IMR-90 (cell line): ENCODE measurements around the gene HYI. TPM values are rescaled to one million over a fixed set of nuclear protein-coding genes. Genes with fewer than 3 reads are reported as not detected.

Experiments used
- ATAC-seq: fragments of 200-7000 bp; cut with Tn5 transposase; 2 replicates; pipeline ENCODE4 v1.9.1; 2020; ENCODE audit warnings: low read depth, mild to moderate bottlenecking, moderate library complexity
- BruUV-seq: library from RNA; stranded (reverse); fragments of 400-500 nt; replicated peaks from 2 replicates; lab custom pipeline; 2021; lab: Mats Ljungman, UMichigan
- CTCF ChIA-PET: fragments of 300-600 bp; formaldehyde crosslinking; extraction: SDS; loops from one replicate; lab custom pipeline; 2021; ENCODE audit warnings: antibody characterized with exemption; lab: Yijun Ruan, JAX
- POLR2A ChIA-PET: fragments of 300-600 bp; sonication (Branson Sonifier 250); formaldehyde crosslinking; loops from one replicate; lab custom pipeline; 2022; ENCODE audit warnings: antibody characterized with exemption; ENCODE audit not compliant: unreplicated experiment; lab: Charles Lee
- DNase-seq: peaks from one replicate; pipeline ENCODE4 v3.0.0; 2013
- H2AFZ ChIP-seq: replicated peaks from 2 replicates; pipeline ENCODE3; 2013; ENCODE audit warnings: low read length, mild to moderate bottlenecking; ENCODE audit not compliant: poor library complexity
- H2AK5ac ChIP-seq: 2 replicates; pipeline ENCODE4 v1.6.1; 2013; ENCODE audit warnings: low read depth, low read length, inconsistent platforms
- H2AK9ac ChIP-seq: replicated peaks from 2 replicates; pipeline ENCODE3; 2013; ENCODE audit warnings: mild to moderate bottlenecking, low read depth, low read length, moderate library complexity; ENCODE audit not compliant: poor library complexity
- H2BK120ac ChIP-seq: 2 replicates; pipeline ENCODE4 v1.6.1; 2013; ENCODE audit warnings: low read depth, low read length, inconsistent platforms
- H2BK15ac ChIP-seq: 3 replicates; pipeline ENCODE4 v1.6.1; 2013; ENCODE audit warnings: low read depth, low read length, inconsistent platforms
- H2BK20ac ChIP-seq: 2 replicates; pipeline ENCODE4 v1.6.1; 2013; ENCODE audit warnings: low read depth, mild to moderate bottlenecking, inconsistent platforms, low read length, moderate library complexity
- H2BK5ac ChIP-seq: 2 replicates; pipeline ENCODE4 v1.6.1; 2013; ENCODE audit warnings: mild to moderate bottlenecking, low read depth, low read length, inconsistent platforms; ENCODE audit not compliant: poor library complexity, severe bottlenecking
- H3K14ac ChIP-seq: replicated peaks from 2 replicates; pipeline ENCODE4 v1.6.1; 2013; ENCODE audit warnings: low read depth, low read length, inconsistent platforms
- H3K18ac ChIP-seq: 2 replicates; pipeline ENCODE4 v1.6.1; 2013; ENCODE audit warnings: low read depth, low read length, control low read depth
- H3K23ac ChIP-seq: 2 replicates; pipeline ENCODE4 v1.6.1; 2013; ENCODE audit warnings: low read depth, low read length, inconsistent platforms
- H3K27ac ChIP-seq: 2 replicates; pipeline ENCODE4 v1.5.1; 2013; ENCODE audit warnings: mild to moderate bottlenecking, control low read depth, low read length; ENCODE audit not compliant: insufficient read depth
- H3K27me3 ChIP-seq: 2 replicates; pipeline ENCODE4 v1.6.1; 2013; ENCODE audit warnings: low read length; ENCODE audit not compliant: control insufficient read depth, insufficient read depth
- H3K36me3 ChIP-seq: 2 replicates; pipeline ENCODE4 v1.6.1; 2013; ENCODE audit warnings: low read length, mixed read lengths; ENCODE audit not compliant: control insufficient read depth, insufficient read depth
- H3K4ac ChIP-seq: 2 replicates; pipeline ENCODE4 v1.6.1; 2013; ENCODE audit warnings: low read depth, low read length, inconsistent platforms
- H3K4me1 ChIP-seq: 2 replicates; pipeline ENCODE4 v1.6.1; 2013; ENCODE audit warnings: low read length, mixed read lengths; ENCODE audit not compliant: control insufficient read depth, insufficient read depth
- H3K4me2 ChIP-seq: 2 replicates; pipeline ENCODE4 v1.6.1; 2013; ENCODE audit warnings: low read depth, mild to moderate bottlenecking, control low read depth, low read length, moderate library complexity
- H3K4me3 ChIP-seq: 2 replicates; pipeline ENCODE4 v1.5.1; 2013; ENCODE audit warnings: low read depth, mild to moderate bottlenecking, control low read depth, low read length, moderate library complexity; ENCODE audit not compliant: insufficient read depth
- H3K56ac ChIP-seq: 2 replicates; pipeline ENCODE4 v1.6.1; 2013; ENCODE audit warnings: low read length, inconsistent platforms; ENCODE audit not compliant: insufficient read depth; ENCODE audit errors: extremely low read depth
- H3K79me1 ChIP-seq, 2 experiments: 2 replicates each; pipeline ENCODE4 v1.6.1; 2013; ENCODE audit warnings: low read length in 2 of 2, inconsistent platforms in 1 of 2, low read depth in 1 of 2
- H3K9ac ChIP-seq: 2 replicates; pipeline ENCODE4 v1.6.1; 2013; ENCODE audit warnings: low read depth, low read length, control low read depth
- H3K9me1 ChIP-seq: 2 replicates; pipeline ENCODE4 v1.6.1; 2013; ENCODE audit warnings: low read length, inconsistent platforms; ENCODE audit not compliant: insufficient read depth
- H3K9me3 ChIP-seq: 2 replicates; pipeline ENCODE4 v1.6.1; 2013; ENCODE audit warnings: low read length; ENCODE audit not compliant: control insufficient read depth, insufficient read depth
- H4K20me1 ChIP-seq: 2 replicates; pipeline ENCODE4 v1.6.1; 2013; ENCODE audit warnings: low read length, inconsistent platforms; ENCODE audit not compliant: insufficient read depth
- H4K5ac ChIP-seq: 2 replicates; pipeline ENCODE4 v1.6.1; 2013; ENCODE audit warnings: mild to moderate bottlenecking, low read depth, low read length, control low read depth
- H4K8ac ChIP-seq, 2 experiments: 2 replicates each; pipeline ENCODE4 v1.6.1; 2013; ENCODE audit warnings: low read depth in 2 of 2, low read length in 2 of 2, control low read depth in 1 of 2, inconsistent platforms in 1 of 2
- H4K91ac ChIP-seq: 2 replicates; pipeline ENCODE4 v1.6.1; 2013; ENCODE audit warnings: low read depth, low read length, inconsistent platforms; ENCODE audit not compliant: insufficient read depth
- BHLHE40 ChIP-seq: fragments of 150-350 bp; IDR thresholded peaks from 2 replicates; pipeline ENCODE4 v1.6.1; 2016; ENCODE audit warnings: mild to moderate bottlenecking, low read depth, low read length
- CEBPB ChIP-seq: IDR thresholded peaks from 2 replicates; pipeline ENCODE4 v1.6.1; 2012; ENCODE audit warnings: low read depth, low read length, improper control_type of control experiment
- CHD1 ChIP-seq: IDR thresholded peaks from 2 replicates; pipeline ENCODE4 v1.6.1; 2012; ENCODE audit warnings: low read depth, low read length, improper control_type of control experiment
- CTCF ChIP-seq: conservative IDR thresholded peaks from 2 replicates; pipeline ENCODE4 v1.5.1; 2012; ENCODE audit warnings: mild to moderate bottlenecking, low read depth, low read length, improper control_type of control experiment
- MAFK ChIP-seq: IDR thresholded peaks from 2 replicates; pipeline ENCODE4 v1.6.1; 2012; ENCODE audit warnings: low read depth, low read length, improper control_type of control experiment
- MXI1 ChIP-seq: IDR thresholded peaks from 2 replicates; pipeline ENCODE4 v1.6.1; 2012; ENCODE audit warnings: low read depth, mild to moderate bottlenecking, low read length, moderate library complexity, borderline replicate concordance
- NFE2L2 ChIP-seq: fragments of 150-350 bp; IDR thresholded peaks from 2 replicates; pipeline ENCODE4 v1.6.1; 2016; ENCODE audit warnings: low read depth, mild to moderate bottlenecking, low read length
- POLR2A ChIP-seq: IDR thresholded peaks from 2 replicates; pipeline ENCODE4 v1.6.1; 2012; ENCODE audit warnings: mild to moderate bottlenecking, low read depth, low read length
- RAD21 ChIP-seq: IDR thresholded peaks from 2 replicates; pipeline ENCODE4 v1.6.1; 2012; ENCODE audit warnings: low read length, improper control_type of control experiment
- RFX5 ChIP-seq: IDR thresholded peaks from 2 replicates; pipeline ENCODE4 v1.8.0; 2012; ENCODE audit warnings: low read depth, mild to moderate bottlenecking, low read length, moderate library complexity
- SMC3 ChIP-seq: fragments of 150-350 bp; IDR thresholded peaks from 2 replicates; pipeline ENCODE4 v1.6.1; 2016; ENCODE audit warnings: low read depth, mild to moderate bottlenecking, antibody characterized with exemption, low read length, moderate library complexity
- WGBS, 2 experiments: methylation state at CpG; one replicate each; pipeline versions ENCODE4 v1.1.5 to v1.1.7; 2013; ENCODE audit warnings: missing lambda C conversion rate in 2 of 2; ENCODE audit not compliant: insufficient read length in 1 of 2; ENCODE audit errors: extremely low coverage in 2 of 2; 5-methylcytosine and 5-hydroxymethylcytosine counted together
- dilution Hi-C: fragments of 300-500 bp; cut with HindIII; formaldehyde crosslinking; loops from one replicate; pipeline ENCODE4 v1.14.3; 2018; ENCODE audit warnings: low sequenced_read_pairs; ENCODE audit not compliant: unreplicated experiment
- in situ Hi-C: fragments of 300-500 bp; cut with MboI; formaldehyde crosslinking; loops from 3 replicates; pipeline ENCODE4 v1.14.3; 2019; ENCODE audit warnings: low sequenced_read_pairs, inconsistent platforms, mixed read lengths
- intact Hi-C: fragments of 100-400 bp; cut with micrococcal nuclease; formaldehyde crosslinking; loops from 2 replicates; pipeline ENCODE4 v1.10.0; 2022
- polyA plus RNA-seq, 3 experiments: library from polyadenylated mRNA; depleted of rRNA; stranded (reverse); fragments of >200 nt; gene quantifications; 2 replicates each; pipeline ENCODE4 v1.2.3, GENCODE V29; 2012; ENCODE audit warnings: low replicate concordance in 1 of 3
- total RNA-seq: library from RNA; depleted of rRNA; stranded (reverse); fragments of >200 nt; gene quantifications from 2 replicates; pipeline ENCODE4 v1.2.3, GENCODE V29; 2012

HYI gene
- total and polyA plus RNA-seq, 2 of the 4 experiments (the other 2 are of a cell fraction), result 21.5 to 53.7 TPM

GRCh38 chr1:43479414-43479813, 25.7 kb upstream of the HYI start:
- Histone ChIP-seq H2AFZ (no peak overlapping the region), H3K56ac (no peak overlapping the region), H3K9me1 (peaks cover 10% of the 10 kb centered on the region), H4K8ac (no peak overlapping the region), H3K4me2 (no peak overlapping the region), H4K91ac (no peak overlapping the region), H3K4me3 (no peak overlapping the region), H2BK20ac (peak overlapping the region; percentile 67), H3K27ac (no peak overlapping the region), H3K23ac (no peak overlapping the region), H3K36me3 (no peaks in the 10 kb centered on the region), H4K20me1 (no peaks in the 10 kb centered on the region), H3K27me3 (no peaks in the 10 kb centered on the region), H2BK15ac (no peak overlapping the region), H2AK5ac (no peak overlapping the region), H2BK120ac (peak overlapping the region; percentile 46; the same call in 1 of the 2 replicates), H4K5ac (no peak overlapping the region), H3K9me3 (no peaks in the 10 kb centered on the region), H2AK9ac (no peak overlapping the region), H2BK5ac (no peak overlapping the region), H3K4me1 (peaks cover 11% of the 10 kb centered on the region), H3K14ac (0 out of 2 replicates have a peak overlapping the region, but pooled peaks have one; percentile 37), H3K9ac (no peak overlapping the region), H3K4ac (no peak overlapping the region; the same call in 1 of the 2 replicates), H3K18ac (no peak overlapping the region), H3K79me1 (peaks cover 0 to 7% of the 10 kb centered on the region in 2 experiments; a peak in 2 of 4 replicates)
- no TSS peak for BruUV-seq
- WGBS, 2 experiments, result no CpG with 5 or more reads among the region's 3 CpGs
- DNase-seq (no peak), ATAC-seq (no peak)
- ChIA-PET POLR2A (no interaction called here), CTCF (no interaction called here)
- TF ChIP-seq BHLHE40 (no peak), CHD1 (no peak), NFE2L2 (no peak), CTCF (no peak), CEBPB (no peak), SMC3 (no peak), MAFK (no peak), POLR2A (no peak), RFX5 (no peak), RAD21 (no peak), MXI1 (no peak)
- dilution Hi-C loops (no loop called here), in situ Hi-C loops (no loop called here), intact Hi-C loops (no loop called here)
